GM18517 (cell line): ENCODE measurements around the gene NPC1.

Experiments used
- ATAC-seq: cut with Tn5 transposase; IDR thresholded peaks from one replicate; pipeline ENCODE4 v1.9.1; 2021; ENCODE audit warnings: mild to moderate bottlenecking, moderate library complexity; ENCODE audit not compliant: unreplicated experiment

NPC1 gene

DNA sequence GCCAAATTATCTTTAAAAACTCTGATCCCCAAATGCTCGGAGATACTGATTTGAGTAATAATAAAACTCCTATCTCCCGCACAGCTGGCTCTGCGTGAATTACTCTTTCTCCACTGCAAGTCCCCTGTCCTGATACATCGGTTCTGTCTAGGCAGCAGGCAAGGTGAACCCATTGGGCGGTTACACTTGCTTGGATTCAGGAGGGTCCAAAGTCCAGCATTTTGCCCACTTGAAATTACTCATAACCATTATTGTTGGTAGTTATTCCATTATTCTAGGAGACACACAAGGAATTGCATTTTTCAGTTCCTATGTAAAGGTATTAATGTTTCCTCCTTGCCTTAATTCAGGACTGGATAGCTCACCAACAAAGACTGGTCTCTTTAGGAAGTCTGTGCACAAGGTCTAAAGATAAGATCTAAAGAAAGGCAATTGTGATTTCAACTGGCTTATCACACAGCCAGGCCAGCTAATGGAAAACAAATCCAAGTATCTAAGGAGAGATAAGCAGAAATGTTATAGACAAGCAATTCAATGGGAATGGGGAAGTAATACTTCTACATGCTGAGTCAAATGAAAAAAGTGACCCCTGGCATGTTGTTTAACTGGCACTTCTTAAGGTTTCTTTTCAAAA is 23.2 kb upstream of the NPC1 start:
- no peak for ATAC-seq

GRCh38 chr18:23608211-23608610 is 21.9 kb upstream of the NPC1 start:
- ATAC-seq = no peak

- ATAC-seq = no peak
These were observed 19.6 kb upstream of the NPC1 start for GRCh38 chr18:23605941-23606340.

GRCh38 chr18:23599809-23600208 is 13.5 kb upstream of the NPC1 start:
- no peak for ATAC-seq

- ATAC-seq = no peak
These were observed 9.9 kb upstream of the NPC1 start for GRCh38 chr18:23596183-23596582.

- ATAC-seq = no peak
These were observed 9.3 kb upstream of the NPC1 start for GRCh38 chr18:23595591-23595990.

DNA sequence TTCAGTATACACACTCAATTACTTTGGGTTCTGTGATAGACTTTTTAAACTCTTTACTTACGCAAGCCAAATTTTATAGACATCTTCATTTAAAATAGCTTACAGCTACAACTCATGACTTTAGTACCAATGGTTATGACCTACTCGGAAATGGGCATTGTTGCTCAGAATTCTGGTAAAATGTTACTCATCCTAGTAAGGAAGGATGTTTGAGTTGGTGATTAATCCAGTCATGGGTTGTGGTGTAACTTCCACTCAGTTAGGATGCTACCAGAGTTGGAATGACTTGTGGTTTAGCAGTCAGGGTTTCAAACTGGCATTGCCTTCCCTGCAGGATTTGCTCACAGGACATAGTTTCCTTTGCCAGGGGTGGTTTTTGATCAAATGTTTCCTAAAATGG is 7.4 kb upstream of the NPC1 start:
- ATAC-seq = no peak

GRCh38 chr18:23592911-23593310 is 6.6 kb upstream of the NPC1 start:
- no peak for ATAC-seq

DNA sequence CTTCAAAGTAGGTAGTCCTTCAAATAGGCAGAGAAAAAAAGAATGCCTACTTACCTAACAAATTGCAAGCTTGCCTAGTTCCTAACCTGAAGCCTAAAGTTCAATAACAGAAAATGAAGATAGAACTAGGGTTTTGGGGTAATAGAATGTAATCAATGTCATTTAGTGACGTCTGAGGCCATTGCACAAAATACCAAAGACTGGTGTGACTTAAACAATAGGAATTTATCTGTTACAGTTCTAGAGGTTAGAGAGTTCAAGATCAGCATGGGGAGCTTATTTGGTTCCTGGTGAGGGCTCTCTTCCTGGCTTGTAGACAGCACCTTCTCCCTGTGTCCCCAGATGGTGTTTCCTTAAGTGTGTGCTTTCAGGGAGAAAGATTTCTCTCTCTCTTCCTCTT is 4.7 kb upstream of the NPC1 start:
- no peak for ATAC-seq

- no peak for ATAC-seq
These were observed 2.7 kb upstream of the NPC1 start for GRCh38 chr18:23588836-23589560.

DNA sequence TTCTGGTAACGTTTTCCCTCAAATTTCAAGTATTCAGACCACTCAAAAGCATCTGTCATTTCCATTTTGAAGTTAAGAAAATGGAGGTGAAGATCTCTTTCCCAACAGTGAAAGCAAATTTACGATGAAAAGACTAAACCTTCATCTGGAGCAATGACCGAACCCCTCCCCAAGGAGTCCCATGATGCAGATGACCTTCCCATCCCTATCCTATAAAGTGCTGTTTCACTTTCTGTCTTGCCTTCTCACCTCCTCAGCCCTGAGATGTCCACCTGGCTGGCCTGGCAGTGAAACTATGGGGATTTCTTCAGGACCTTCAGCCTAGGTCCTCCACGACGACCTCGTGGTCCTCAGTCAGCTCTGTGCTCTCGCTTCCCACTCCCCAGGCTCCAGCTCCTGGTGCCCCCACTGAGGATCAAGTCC is 925 bp upstream of the NPC1 start:
- ATAC-seq = no peak

DNA sequence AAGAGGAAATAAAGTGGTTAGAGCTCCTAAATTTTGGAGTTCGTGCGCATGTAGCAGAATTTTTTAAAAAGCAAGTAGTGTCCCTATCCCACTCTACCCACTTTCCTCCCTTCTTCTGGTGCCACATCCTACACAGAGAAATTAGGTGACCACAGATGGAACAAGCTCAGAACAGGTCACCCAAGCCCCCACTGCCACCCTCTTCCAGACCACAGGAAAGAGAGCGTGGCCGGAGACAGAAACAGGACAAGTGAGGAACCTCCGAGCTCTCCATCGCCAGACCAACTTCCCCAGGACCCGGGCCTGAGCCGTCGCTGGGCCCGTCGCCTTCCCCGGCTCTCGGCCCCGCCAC is 433 bp downstream of the NPC1 start:
- peak; percentile 31 for ATAC-seq

DNA sequence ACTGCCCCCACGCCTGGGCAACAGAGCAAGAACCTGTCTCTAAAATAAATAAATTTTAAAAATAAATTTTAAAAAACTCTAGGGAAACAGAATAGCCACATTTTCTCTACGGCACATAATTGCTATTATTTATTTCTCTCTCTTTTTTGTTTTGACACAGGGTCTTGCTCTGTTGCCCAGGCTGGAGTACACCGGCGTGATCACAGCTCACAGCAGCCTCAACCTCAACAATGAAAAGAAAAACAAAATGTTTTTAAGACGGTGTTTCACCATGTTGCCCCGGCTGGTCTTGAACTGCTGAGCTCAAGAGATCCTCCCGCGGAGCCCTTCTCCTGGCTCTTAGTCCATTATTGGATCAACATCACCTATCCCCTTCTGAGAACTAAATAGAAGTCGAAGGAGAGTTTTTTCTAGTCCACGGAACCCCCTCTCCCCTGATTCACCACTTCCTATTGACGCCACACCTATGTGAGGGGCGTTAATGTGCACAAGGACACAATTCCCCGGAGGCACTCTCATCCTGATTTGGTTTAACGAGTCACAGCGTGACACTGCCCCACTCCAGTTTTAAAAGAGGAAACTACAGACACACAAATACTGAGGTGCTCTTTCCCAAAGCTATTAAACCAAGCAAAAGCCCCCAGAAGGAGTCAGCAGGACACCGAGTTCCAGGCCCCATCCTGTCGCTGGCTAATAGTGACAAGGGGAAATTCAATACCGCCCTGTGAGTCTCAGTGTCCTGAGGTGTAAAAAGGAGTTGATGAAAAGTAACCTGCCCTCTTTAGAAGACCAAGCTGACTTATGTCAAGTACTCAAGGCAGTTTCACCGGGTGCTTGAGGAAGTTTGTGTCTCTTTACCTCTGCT is 1.1 kb downstream of the NPC1 start:
- no peak for ATAC-seq

GRCh38 chr18:23584019-23584983 is 2.0 kb downstream of the NPC1 start:
- no peak for ATAC-seq

DNA sequence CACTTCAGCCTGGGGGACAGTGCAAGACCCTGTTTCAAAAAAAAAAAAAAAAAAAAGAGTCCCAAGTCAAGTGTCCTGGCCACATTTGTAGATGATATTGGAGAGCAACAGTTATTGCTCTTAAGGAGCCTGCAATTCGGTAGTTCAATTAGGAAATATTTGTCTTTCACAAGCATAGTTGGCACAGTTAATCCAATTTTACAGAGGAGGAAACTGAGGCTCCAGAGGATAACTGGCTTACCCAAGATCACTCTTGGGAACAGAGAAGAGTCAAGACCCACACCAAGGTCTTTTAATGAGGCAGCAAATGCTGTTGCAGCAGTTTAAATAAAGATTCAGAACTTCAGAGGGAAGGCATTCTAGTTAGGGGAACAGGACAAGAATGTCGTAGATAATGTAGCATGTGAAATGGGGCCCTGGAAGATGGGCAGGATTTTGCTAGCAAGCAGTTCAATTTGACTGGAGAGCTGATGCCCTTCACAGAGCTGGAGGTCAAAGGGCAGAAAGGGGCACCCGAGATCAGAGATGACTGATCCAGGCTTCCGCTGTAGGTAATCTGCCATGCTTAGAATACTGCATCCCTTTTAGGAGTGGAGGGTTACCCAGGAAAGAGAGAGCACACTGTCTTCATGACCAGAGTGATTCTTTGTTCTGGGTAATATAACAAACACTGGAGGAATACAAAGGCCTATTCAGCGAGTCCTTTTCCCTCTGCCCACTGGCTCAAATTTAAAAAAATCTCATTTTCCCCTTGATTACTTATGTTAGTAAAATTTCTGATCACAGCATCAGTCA is 3.0 kb downstream of the NPC1 start:
- no peak for ATAC-seq

DNA sequence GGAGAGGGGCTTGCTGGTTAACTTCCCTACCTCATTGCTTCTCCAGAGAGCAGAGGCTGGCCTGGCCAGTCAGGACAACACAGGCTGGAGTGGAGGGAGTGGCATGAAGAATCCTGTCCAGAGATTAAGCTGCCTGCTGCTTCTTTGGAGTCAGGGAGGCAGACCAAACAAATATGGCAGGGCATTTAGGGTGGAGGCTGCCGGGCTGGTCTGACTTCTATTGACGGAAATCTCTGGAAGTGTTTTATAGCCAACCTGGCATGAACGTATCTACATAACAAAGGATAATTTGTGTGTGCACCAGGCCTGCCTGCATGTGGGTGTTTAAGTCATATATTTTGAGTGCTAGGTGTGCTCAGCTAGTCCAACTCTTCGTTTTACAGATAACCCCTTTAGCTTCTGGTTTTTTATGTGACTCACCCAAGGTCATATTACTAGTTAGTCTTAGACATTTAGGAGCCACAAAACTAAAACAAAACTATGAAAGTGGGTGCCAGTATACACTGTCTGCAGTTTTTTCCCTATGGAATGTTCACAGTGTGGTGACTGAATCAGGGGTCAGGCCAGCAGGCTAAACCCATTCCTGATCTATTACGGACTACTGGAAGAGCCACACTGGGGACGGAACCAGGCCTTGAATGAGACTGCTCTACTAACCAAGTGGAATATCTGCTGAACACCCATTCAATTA is 5.5 kb downstream of the NPC1 start:
- ATAC-seq = no peak

DNA sequence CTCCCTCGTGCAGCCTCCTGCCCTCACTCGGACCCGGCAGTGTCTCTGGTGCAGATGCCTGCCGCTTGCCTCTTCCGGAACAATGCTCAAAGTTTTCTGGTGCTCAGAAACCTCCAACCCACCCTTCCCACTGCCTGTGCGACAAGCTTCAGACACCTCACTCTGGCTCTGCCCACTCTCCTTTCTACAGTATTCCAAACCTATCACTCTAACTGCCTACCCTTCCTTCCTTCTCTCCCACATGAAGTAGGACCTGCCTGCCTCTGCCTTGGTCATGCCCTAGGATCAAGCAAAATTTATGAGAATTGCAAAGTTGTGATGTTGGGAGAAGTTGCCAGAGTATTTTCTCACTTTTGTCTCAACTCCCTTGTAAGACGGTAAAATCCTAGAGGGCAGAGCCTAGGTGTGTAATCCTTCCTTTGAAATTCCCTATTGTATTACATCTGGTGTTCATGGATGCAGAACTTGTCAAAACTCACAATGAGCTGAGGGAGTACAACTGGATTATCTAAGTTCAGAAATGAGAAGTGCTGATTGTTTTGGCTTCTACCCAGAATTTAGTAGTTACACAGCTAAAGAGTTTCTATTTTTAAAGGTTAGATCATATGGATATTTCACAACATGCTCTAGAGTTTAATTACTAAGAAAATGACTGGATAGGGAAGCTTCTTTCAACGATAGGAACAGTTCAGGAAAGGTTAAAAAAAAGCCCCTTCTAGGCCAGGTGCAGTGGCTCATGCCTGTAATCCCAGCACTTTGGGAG is 7.2 kb downstream of the NPC1 start:
- no peak for ATAC-seq

DNA sequence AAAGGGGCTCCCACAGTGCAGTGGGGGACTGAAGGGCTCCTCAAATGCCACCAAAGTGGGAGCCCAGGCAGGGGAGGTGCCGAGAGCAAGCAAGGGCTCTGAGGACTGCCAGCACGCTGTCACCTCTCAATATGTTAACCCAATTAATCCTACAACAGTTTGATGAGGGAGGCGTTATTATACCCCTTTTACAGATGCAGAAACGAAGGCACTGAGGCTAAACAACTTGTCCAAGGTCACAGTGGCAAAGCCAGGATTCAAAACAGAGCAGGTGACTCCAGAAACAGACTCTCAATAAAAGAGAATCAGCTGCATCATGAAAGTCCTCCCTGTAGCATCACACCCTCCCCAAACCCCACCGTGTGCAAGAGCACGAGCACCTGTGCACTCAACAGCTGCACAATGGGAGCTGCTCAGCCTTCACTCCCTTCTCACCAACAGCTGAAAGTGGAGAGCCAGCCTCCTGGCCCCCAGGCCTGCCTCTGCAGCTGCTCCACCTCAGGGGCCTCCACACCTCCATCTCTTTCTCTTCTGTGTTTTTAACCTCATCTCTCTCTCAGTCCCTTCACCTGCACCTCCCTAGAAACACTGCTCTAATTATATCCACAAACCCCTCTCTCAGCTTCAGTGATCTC is 8.1 kb downstream of the NPC1 start:
- ATAC-seq = no peak
